ENCODE measurements around the gene PILRB.
"Not testable (repeated sequence)": the region's sequence is repeated elsewhere in the genome, so short reads cannot be mapped to it uniquely, and the experiment has no call there.

DNA sequence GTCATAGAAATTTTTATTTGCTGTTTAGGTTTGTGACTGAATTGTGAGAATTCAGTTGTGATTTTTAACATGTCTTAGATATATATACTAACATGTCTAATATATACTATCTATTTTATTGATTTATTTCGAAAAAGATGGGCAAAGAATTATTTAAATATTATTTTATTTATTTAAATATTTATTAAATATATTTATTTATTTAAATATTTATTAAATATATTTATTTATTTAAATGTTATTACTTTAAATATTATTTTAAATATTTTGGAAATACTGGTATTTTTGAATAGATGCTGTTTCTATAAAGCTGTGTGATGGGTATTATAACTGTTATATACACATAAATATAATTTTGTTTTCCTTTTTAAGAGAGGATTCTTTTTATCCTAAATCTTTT lies 36.3 kb upstream of the PILRB start:
- TF ChIP-seq CTCF (IDR thresholded peaks at IDR 0.05); EP300 (IDR thresholded peaks at IDR 0.05; ENCODE audit: low read depth): not testable (repeated sequence)

All from transverse colon (tissue), 3 donors.